GM10266 (cell line): ENCODE measurements around the gene ARHGAP20.
"Not testable (repeated sequence)": the region's sequence is repeated elsewhere in the genome, so short reads cannot be mapped to it uniquely, and the experiment has no call there.

ENCODE experiments used
- DNase-seq: peaks from one replicate; pipeline ENCODE4 v3.0.0; 2012; ENCODE audit errors: extremely low spot score
- CTCF ChIP-seq: IDR thresholded peaks from 2 replicates; pipeline ENCODE4 v1.5.1; 2012; ENCODE audit warnings: mild to moderate bottlenecking, low read depth; ENCODE audit not compliant: control insufficient read depth, insufficient read depth; ENCODE audit errors: missing control alignments

ARHGAP20 gene

GRCh38 chr11:110645253-110645652 lies 67.0 kb downstream of the ARHGAP20 start:
- TF ChIP-seq CTCF = no peak
- DNase-seq = no peak

GRCh38 chr11:110634370-110634769 lies 77.9 kb downstream of the ARHGAP20 start:
- no peak for TF ChIP-seq CTCF
- no peak for DNase-seq

- no peak for DNase-seq
- TF ChIP-seq CTCF = no peak
These were observed 80.7 kb downstream of the ARHGAP20 start for GRCh38 chr11:110631551-110631950.

- no peak for TF ChIP-seq CTCF
- DNase-seq = no peak
These were observed 82.6 kb downstream of the ARHGAP20 start for GRCh38 chr11:110629594-110629993.

GRCh38 chr11:110621826-110622225 lies 90.4 kb downstream of the ARHGAP20 start:
- DNase-seq = no peak
- no peak for TF ChIP-seq CTCF

- not testable (repeated sequence) for DNase-seq
These were observed 92.9 kb downstream of the ARHGAP20 start for GRCh38 chr11:110619366-110619765.

GRCh38 chr11:110614031-110614430 lies 98.2 kb downstream of the ARHGAP20 start:
- DNase-seq = no peak
- TF ChIP-seq CTCF = no peak

- no peak for TF ChIP-seq CTCF
- no peak for DNase-seq
These were observed 98.9 kb downstream of the ARHGAP20 start for GRCh38 chr11:110613197-110613918.
